GM21786 (cell line): Measurements from ENCODE around the gene TNNI3K.

Source experiments
- ATAC-seq: cut with Tn5 transposase; IDR thresholded peaks from one replicate; pipeline ENCODE4 v1.9.1; 2021; ENCODE audit not compliant: unreplicated experiment

The TNNI3K gene

DNA sequence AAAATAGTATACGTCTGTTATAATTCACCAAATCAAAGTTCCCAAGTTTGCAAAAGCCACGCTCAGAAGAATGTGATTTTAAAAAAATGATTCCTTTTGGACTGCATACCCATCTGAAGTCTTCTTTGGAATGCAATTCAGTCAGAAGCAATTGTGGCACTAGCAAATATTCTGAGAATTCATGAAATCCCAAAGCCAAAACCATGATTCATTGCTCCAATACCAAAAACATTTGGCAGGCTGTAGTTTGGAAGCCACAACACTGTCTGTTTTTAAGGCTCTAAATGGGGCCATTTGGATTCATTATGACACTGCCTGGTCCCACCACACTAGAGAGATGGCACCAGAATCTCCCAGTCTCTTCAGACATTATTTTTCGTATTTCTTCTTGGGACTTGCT lies 299.1 kb downstream of the TNNI3K start:
- ATAC-seq = no peak

DNA sequence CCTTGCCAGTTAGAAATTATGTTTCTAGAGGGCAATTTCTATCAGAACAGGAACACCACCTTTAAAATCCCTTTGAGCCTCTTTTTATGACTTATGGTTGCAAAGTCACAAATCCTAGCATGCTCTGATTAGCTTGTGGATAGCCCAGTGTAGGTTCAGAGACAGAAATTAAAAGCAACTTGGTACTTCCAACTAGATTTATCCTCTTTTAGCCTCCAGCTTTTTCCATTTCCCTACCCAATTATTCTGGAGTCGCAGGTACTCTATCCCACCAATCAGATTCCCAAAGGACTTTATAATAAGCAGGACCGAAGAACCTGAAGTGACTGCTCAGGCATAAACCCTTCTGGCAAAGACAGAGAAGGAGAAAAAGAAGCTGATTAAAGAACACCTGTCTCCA lies 310.6 kb downstream of the TNNI3K start:
- no peak for ATAC-seq

DNA sequence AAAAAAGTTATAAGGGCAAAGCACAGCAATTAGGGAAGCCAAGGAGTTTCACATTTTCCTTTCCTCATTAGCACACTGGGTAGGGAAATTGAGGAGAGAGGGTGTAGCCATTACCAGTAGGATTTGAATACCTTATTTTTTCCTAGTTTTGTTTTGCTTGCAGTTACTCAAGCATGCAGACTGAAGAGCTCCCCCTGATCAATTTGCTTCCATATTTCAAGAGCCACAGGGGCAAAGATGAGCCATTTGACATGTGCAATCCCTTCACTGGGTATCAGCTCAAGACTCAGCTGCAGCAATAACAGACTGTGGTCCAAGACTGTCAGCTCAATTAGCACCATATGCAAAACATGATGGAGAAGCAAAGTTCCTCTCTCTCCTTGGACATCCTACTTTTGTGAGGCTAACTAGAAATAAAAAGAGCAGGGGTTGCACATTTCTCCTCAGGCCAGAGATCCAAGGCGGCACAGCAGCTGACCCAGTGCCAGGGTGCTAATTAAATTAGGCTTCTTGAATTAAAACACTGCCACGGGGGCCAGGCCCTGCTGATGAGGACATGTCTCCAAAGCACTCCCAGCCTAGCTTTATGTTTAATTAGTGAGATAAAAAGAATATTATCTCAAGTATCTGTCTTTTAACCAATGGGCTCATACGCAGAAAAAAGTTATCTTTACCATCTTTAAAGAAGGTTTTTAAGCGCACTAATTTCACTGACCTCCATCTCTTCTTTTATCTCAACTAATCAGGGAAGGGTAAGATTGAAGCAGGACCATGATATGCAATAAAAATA lies 314.0 kb downstream of the TNNI3K start:
- ATAC-seq = no peak

DNA sequence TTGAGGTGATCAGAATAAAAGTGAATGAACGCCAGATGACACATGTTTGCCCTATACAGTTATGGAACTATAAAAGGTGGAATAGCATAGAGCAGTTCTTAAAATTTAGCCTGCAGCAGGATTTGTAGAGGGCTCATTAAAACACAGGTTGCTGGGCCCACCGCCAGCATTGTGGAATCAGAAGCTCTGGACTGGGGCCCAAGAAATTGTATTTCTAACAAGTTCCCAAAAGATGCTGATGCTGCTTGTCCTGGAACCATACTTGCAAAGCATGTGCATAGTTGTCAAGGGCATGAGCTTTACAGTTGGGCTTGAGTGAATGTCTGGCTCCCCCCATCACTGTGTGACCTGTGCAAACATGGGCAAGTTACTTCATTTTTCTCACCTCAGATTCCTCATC lies 314.7 kb downstream of the TNNI3K start:
- ATAC-seq = no peak

DNA sequence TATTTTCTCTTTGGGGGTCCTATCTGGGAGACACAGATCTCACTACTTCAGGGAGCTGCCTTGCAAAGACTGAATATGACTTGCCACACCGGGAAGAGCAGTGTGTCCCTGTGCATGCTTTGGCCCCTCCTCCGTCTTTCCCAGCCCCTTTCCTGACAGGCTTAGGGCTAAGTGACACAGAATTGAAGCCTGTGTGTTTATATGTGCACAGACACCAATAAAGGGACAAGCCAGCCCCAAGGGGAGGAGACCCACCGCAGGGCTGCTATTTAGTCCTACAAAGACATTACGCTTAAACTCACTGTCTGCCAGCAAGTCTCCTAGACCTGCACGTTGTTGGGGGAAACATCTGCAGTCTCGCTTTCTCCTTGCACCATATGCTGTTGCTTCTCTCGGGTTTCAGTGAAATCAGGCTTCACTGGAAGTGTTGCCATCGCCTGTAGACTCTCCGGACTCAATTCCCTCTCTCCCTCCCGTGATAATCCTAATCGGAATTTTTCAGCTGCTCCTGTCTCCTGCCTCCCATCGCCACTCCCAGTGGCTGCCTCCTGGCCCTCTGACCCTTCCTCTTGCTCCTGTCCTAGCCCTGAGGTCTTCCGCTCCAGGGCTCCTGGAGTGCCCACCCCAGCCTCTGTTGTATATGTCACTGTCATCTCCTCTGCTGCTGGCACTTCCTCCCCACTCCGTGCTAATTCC lies 335.8 kb downstream of the TNNI3K start:
- ATAC-seq = no peak

DNA sequence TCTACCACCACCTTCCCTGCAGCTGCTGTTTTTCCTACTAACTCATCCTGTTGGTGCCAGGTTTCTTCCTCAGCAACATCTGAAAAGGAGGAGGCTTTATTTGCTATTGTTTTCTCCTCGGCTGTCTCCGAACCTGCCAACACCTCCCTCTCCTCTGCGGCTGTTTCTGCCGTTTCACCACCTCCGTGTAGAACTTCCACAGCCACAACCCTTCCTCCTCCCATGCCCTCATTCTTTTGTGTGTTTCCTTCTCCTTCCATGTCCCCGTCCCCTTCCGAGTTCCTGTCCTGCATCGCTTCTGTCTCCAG lies 336.3 kb downstream of the TNNI3K start:
- no peak for ATAC-seq

DNA sequence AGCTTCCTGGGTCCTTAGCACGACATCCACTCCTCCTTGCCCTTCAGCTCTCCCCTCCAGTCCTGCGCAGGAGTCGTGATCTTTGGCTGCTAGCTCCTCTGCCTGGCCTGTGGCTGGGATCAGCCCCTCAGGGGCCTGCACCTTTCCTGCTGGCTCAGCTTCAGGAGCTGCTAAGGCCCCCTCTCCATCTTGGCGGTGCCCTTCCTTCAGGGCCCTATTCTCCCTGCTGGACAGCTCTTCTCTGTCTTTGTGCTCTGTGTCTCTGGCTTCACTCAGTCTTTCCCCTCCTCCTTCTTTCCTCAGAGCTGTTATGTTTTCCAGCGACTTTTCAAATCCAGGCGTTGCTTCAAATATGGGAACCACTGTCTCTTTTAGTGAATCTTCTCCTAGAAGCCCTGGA lies 336.7 kb downstream of the TNNI3K start:
- ATAC-seq = no peak

DNA sequence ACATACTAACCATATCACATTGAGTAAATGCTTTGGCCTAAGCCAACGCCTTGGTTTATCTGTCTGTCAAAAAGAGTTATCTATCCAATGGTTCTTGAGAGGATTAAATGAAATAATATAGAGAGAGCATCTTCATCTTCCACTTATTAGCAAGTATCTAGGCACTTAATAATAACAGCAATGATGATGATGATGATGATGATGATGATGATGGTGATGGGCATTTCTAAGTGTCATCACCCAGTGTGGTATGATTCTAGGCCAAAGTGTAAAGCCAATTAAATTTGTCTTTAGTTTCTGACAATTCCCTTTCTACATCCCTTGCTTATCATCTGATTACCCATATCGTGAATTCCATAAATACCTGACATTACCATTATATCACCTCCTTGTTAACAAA lies 342.9 kb downstream of the TNNI3K start:
- ATAC-seq = no peak

DNA sequence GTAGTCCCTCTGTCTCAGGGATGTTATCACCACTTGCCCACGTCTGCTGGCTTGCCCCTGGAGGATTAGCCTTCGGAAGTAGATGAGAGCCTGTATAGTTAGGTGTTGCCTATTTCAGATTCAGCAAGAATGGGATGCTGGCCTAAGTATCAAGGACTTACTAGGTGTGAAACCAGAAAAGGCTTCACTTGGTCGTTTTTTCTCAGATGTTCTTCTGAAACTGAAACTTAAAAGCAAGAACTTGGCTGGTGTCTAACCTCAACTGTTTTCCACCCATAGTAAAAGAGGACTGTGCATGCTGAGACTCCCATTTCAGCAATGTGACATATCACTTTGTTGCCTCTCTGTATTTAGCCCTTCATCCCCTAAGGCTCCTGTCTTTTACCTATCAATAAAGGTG lies 344.2 kb downstream of the TNNI3K start:
- ATAC-seq = peak; percentile 99

DNA sequence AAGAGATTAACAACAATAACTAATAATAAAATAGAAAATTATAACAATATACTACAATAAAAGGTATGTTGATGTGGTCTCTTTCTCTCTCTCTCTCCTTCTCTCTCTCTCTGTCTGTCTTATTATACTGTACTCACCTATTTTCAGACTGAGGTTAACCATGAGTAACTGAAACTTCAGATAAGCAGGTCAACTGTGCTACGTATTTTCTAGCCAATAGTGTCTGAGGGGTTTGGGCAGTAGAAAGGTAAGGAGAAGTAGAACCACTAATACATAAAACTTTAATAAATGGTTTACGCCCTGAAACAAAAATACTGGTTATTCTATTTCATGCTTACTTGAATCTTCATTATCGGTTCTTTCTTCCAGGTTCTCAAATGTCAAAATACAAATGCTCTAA lies 348.2 kb downstream of the TNNI3K start:
- ATAC-seq = no peak

DNA sequence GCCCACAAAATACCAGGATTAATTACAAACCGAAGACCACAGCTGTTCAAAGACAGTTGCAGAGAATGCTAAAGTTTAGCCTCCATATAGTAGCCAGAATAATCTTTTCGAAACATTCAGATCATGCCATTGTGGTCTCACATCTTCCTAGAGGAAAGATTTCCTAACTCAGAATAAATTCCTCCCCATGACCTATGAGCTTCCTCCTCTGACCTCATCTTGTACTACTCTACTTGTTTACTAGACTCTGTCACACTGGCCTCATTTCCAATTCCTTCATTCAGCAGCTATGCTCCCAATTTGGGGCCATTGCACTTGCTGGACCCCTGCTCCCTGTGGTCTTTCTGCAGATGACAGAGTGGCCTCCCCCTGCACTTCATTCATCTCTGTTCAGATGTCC lies 349.0 kb downstream of the TNNI3K start:
- ATAC-seq = no peak

DNA sequence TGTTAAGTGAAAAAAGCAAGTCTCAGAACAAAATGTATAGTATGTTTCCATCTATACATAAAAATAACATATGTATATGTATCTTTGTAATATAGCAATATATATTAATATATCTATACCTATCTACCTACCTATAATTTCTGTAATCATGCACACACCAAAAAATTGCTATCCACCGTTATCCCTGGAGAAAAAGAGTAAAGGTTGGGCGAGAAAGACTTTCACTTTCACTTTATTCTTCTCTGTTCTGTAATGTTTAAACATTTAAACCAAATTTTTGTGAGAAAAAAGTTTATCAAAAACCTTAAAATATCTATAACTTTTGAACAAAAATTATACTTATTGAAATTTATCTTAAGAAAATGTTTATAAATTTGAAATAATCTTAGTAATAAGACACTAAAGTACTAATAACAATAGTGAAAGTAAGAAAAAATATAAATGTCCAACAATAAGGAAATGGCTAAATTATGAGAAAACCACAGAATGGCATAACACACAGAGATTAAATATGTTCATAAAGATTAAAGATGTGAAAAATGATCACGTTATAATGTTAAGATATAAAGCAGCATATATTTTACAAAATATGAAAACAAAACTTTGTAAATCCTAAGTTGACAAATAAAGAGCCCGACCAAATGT lies 351.2 kb downstream of the TNNI3K start:
- no peak for ATAC-seq

DNA sequence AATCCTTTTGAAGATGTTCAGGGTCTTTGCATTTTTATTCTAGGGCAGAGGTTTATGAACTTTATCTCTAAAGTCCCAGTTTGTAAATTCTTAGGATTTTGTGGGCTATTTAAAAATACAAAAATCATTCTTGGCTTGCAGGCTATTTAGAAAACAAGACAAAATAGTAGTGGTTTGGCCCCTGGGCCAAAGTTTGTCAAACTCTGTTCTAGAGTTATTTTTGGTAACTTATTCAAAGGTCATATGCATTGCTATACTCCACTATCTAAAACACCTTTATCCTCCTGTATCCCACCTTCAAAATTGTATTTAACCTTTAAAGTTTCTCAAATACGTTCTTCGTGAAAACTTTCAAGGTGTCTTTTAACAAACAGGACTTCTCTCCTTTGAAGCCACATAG lies 352.7 kb downstream of the TNNI3K start:
- no peak for ATAC-seq

DNA sequence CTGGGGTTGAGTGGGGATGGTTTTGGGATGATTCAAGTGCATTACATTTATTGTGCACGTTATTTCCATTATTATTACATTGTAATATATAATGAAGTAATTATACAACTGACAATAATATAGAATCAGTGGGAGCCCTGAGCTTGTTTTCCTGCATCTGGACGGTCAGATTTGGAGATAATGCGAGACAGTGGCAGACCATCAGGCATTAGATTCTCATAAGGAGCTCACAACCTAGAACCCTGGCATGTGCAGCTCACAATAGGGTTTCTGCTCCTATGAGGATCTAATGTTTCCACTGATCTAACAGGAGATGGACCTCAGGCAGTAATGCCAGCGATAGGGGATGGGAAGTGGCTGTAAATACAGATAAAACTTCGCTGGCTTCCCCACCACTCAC lies 355.1 kb downstream of the TNNI3K start:
- ATAC-seq = no peak

DNA sequence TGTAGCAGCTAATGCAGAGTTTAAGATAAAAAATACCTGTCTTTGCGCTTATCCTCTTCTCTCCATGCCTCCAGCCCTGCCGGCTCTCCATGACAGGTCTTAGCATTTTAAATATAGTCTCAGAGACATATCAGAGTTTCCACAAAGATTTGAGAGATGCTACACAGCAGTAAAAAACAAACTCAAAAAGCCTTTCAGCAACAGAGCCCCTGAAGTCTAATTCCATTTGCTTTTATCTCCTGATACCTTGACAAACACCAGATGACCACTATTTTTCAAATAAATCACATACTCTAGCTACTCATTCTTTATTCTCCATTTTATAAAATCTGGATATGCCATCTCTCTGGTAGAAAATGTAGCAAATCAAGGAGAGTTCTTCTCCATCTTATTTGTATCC lies 356.8 kb downstream of the TNNI3K start:
- ATAC-seq = no peak

DNA sequence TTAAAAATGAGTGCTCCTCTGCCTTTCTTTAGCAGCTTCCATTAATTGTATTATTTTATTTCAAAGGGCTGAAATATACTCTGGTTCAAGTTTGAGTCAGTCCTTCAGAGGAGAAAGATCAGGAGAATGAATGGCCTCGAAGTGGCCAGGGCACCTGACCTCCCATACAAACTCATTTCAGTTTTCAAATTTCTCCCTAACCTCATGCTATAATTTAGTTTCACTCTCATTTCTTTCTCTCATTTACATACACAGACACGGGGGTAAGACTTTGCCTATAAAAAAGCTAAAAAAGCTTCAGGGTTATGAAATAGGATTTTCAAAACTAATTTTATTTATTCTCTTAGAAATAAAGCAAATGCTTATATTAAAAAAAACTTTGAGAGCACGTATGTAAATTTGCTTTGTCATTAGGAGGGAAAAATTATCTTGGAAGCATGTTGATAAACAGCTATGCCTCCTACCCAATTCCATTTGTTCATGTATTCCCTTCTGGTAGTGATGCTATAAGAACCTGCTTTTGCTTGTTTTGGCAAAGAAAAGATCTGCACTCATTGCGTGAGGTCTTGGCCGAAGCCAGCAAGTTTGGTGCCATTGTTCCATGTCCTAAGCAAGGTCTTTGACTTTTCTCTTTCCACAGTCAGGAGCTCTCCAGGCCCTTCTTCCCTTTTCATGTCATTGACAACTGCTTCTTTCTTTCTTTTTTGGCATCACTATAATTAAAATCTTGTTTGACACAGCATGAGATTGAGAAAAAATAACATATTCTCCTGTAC lies 357.6 kb downstream of the TNNI3K start:
- ATAC-seq = no peak
